OCI-LY3 (cell line): ENCODE results near the gene RFC2.
A peak's percentile ranks its signal among the peaks of the same experiment; 100 is the strongest.
"Not testable (repeated sequence)": the region's sequence is repeated elsewhere in the genome, so short reads cannot be mapped to it uniquely, and the experiment has no call there.

Experiments
- H2AFZ ChIP-seq: fragments of 200-600, 300-600 bp; shearing (Covaris generic); 2 replicates; pipeline ENCODE4 v1.6.0; 2014; ENCODE audit warnings: antibody characterized with exemption, low read depth, low read length
- H3K27ac ChIP-seq: fragments of 200-600, 300-600 bp; sonication (generic); 2 replicates; pipeline ENCODE4 v1.5.1; 2014; ENCODE audit warnings: mild to moderate bottlenecking, low read length, moderate library complexity, mixed read lengths
- H3K27me3 ChIP-seq: fragments of 200-600, 300-600 bp; sonication (generic); 2 replicates; pipeline ENCODE4 v1.6.1; 2014; ENCODE audit warnings: low read depth, low read length, mixed read lengths
- H3K36me3 ChIP-seq: fragments of 200-600, 300-600 bp; sonication (generic); replicated peaks from 2 replicates; pipeline ENCODE3; 2014; ENCODE audit warnings: low read depth, low read length, mixed read lengths
- H3K4me1 ChIP-seq: fragments of 300-600, 200-600 bp; sonication (generic); 2 replicates; pipeline ENCODE4 v1.6.1; 2014; ENCODE audit warnings: low read length, mixed read lengths
- H3K4me2 ChIP-seq: fragments of 200-600, 300-600 bp; sonication (generic); 2 replicates; pipeline ENCODE4 v1.6.1; 2014; ENCODE audit warnings: low read length, mixed read lengths
- H3K4me3 ChIP-seq: fragments of 300-600, 200-600 bp; sonication (generic); 2 replicates; pipeline ENCODE4 v1.5.1; 2014; ENCODE audit warnings: antibody characterized with exemption, mild to moderate bottlenecking, low read length, moderate library complexity
- H3K79me2 ChIP-seq: fragments of 300-600, 200-600 bp; shearing (Covaris generic); 2 replicates; pipeline ENCODE4 v1.6.1; 2014; ENCODE audit warnings: mild to moderate bottlenecking, low read length, mixed read lengths
- H3K9ac ChIP-seq: fragments of 300-600, 200-600 bp; shearing (Covaris generic); 2 replicates; pipeline ENCODE4 v1.6.0; 2014; ENCODE audit warnings: mild to moderate bottlenecking, low read length, moderate library complexity
- H3K9me3 ChIP-seq: fragments of 200-600, 300-600 bp; shearing (Covaris generic); 2 replicates; pipeline ENCODE4 v1.6.1; 2014; ENCODE audit warnings: low read length, mixed read lengths; ENCODE audit not compliant: insufficient read depth
- H4K20me1 ChIP-seq: fragments of 200-600, 300-600 bp; sonication (generic); 2 replicates; pipeline ENCODE4 v1.6.1; 2016; ENCODE audit warnings: low read length, mixed read lengths; ENCODE audit not compliant: insufficient read depth
- CTCF ChIP-seq: fragments of 200-600, 300-600 bp; sonication (generic); IDR thresholded peaks from 2 replicates; pipeline ENCODE4 v1.5.1; 2014; ENCODE audit warnings: antibody characterized with exemption, low read length, low read depth
- EZH2phosphoT487 ChIP-seq: fragments of 200-600 bp; shearing (Covaris generic); IDR thresholded peaks from 2 replicates; pipeline ENCODE4 v1.6.1; 2018; ENCODE audit warnings: antibody characterized with exemption, mixed run types, low read depth

Gene RFC2

GRCh38 chr7:74212661-74213060 lies 41.5 kb downstream of the RFC2 start:
- Histone ChIP-seq H2AFZ (no peak overlapping the region), H3K27ac (peak overlapping the region; percentile 91), H3K4me3 (peak overlapping the region; percentile 70), H3K79me2 (peaks cover 67% of the 10 kb centered on the region), H3K9me3 (no peaks in the 10 kb centered on the region), H3K36me3 (peaks cover 42% of the 10 kb centered on the region), H3K4me1 (peaks cover 57% of the 10 kb centered on the region), H3K4me2 (peak overlapping the region; percentile 80), H3K9ac (peak overlapping the region; percentile 69), H4K20me1 (peaks cover 3% of the 10 kb centered on the region; the same call in 1 of the 2 replicates), H3K27me3 (no peaks in the 10 kb centered on the region)
- no peak for TF ChIP-seq EZH2phosphoT487
- TF ChIP-seq CTCF = no peak

DNA sequence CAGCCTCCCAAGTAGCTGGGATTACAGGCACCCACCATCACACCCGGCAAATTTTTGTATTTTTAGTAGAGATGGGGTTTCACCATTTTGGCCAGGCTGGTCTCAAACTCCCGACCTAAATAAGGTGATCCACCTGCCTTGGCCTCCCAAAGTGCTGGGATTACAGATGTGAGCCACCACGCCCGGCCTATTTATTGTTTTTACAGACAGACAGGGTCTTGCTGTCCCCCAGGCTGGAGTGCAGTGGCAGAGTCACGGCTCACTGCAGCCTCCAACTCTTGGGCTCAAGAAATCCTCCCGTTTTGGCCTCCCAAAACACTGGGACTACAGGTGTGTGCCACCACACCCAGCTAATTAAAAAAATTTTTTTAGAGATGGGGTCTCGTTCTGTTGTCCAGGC lies 46.0 kb downstream of the RFC2 start:
- not testable (repeated sequence) for H3K9ac ChIP-seq, H3K27ac ChIP-seq, H4K20me1 ChIP-seq, H3K4me3 ChIP-seq, H3K9me3 ChIP-seq, H2AFZ ChIP-seq, H3K4me2 ChIP-seq, H3K27me3 ChIP-seq
- H3K79me2 ChIP-seq = peaks cover 33% of the 10 kb centered on the region
- H3K4me1 ChIP-seq = peaks cover 55% of the 10 kb centered on the region
- peaks cover 14% of the 10 kb centered on the region for H3K36me3 ChIP-seq

DNA sequence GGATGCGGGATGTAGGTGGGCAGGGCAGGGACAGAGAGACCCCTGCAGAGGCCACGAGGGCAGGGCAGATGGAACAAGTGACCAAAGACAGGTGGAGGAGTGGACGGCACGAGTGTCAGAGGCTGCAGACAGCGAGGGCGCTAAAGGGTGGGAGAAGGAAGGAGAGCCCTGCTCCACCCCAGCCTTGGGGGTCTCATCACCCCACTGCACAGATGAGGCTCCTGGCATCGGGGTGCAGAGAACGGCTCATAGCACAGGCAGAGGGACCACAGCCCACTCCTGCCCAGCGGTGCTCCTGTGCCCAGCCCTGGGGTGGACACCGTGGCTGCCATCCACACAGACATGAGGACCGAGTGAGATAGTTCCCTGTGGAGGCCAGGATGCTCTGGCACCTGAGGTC lies 46.6 kb downstream of the RFC2 start:
- H3K79me2 ChIP-seq = peaks cover 26% of the 10 kb centered on the region
- H3K27ac ChIP-seq = no peak overlapping the region
- no peak overlapping the region for H3K4me2 ChIP-seq
- H3K4me1 ChIP-seq = peaks cover 53% of the 10 kb centered on the region
- no peak overlapping the region for H3K9ac ChIP-seq
- no peak overlapping the region for H2AFZ ChIP-seq
- no peaks in the 10 kb centered on the region for H3K27me3 ChIP-seq
- no peaks in the 10 kb centered on the region for H3K9me3 ChIP-seq
- H3K36me3 ChIP-seq = peaks cover 11% of the 10 kb centered on the region
- H3K4me3 ChIP-seq = no peak overlapping the region
- TF ChIP-seq CTCF (no peak), EZH2phosphoT487 (no peak)
- H4K20me1 ChIP-seq = no peaks in the 10 kb centered on the region

DNA sequence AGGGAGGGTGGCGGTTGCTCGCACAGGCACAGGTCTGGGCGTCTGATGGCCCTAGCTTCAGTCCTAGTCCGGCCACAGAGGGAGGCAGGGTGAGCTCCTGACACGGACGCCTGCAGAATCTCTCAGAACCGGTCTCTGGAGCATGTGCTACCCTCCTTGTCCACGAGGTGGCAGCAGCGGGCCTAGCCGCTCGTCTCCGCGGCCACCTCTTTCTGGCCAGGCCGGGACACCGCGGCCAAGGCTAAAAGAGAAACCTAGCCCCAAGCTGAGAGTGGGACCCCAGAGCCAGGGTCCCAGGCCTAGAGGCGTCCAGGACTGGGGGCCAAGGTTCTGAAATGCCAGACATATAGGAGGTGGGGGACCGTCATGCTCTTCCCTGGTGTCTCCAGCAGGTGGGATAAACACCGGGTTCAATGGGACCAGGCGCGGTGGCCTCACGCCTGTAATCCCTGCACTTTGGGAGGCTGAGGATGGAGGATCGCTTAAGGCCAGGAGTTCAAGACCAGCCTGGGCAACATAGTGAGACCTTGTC lies 47.5 kb downstream of the RFC2 start:
- peaks cover 45% of the 10 kb centered on the region for H3K4me1 ChIP-seq
- peak overlapping the region; percentile 61 for H3K4me3 ChIP-seq
- no peaks in the 10 kb centered on the region for H3K27me3 ChIP-seq
- no peak overlapping the region for H2AFZ ChIP-seq
- no peaks in the 10 kb centered on the region for H3K9me3 ChIP-seq
- H3K4me2 ChIP-seq = peak overlapping the region; percentile 73
- peaks cover 3% of the 10 kb centered on the region for H3K36me3 ChIP-seq
- TF ChIP-seq CTCF = peak; percentile 92
- TF ChIP-seq EZH2phosphoT487 = no peak
- H3K79me2 ChIP-seq = peaks cover 17% of the 10 kb centered on the region
- H3K9ac ChIP-seq = peak overlapping the region; percentile 24; the same call in 1 of the 2 replicates
- H3K27ac ChIP-seq = no peak overlapping the region
- H4K20me1 ChIP-seq = no peaks in the 10 kb centered on the region

GRCh38 chr7:74206052-74206451 lies 48.1 kb downstream of the RFC2 start:
- Histone ChIP-seq H3K4me1 (peaks cover 44% of the 10 kb centered on the region), H3K4me3 (peak overlapping the region; percentile 5; the same call in 1 of the 2 replicates), H3K4me2 (peak overlapping the region; percentile 73), H3K79me2 (peaks cover 11% of the 10 kb centered on the region)
- H3K27ac ChIP-seq, H4K20me1 ChIP-seq, H3K9ac ChIP-seq, H3K27me3 ChIP-seq, H2AFZ ChIP-seq, H3K9me3 ChIP-seq, H3K36me3 ChIP-seq: not testable (repeated sequence)
